ENCODE results near the gene CUBN.

DNA sequence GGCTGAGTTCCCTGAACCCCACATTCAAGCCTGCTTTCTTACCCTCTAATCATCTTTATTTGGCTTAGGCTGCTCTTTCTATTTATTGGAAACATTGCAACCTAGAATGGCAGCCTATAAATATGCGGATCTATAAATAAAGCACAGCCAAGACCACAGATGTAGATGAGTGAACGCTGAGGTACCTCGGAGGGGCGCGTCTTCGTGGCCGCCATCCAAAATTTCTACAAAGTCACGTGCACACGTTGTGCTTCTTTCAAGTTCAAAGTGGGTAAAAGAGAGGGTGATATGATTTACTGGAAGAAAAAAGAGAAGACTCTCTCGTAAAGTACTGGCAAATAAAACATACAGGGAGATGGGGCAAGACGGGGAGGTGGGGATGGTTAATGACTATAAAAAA is 179.8 kb downstream of the CUBN start:
- no peak for TF ChIP-seq POLR2A (IDR thresholded peaks at IDR 0.05)
- TF ChIP-seq, protein P1, sequence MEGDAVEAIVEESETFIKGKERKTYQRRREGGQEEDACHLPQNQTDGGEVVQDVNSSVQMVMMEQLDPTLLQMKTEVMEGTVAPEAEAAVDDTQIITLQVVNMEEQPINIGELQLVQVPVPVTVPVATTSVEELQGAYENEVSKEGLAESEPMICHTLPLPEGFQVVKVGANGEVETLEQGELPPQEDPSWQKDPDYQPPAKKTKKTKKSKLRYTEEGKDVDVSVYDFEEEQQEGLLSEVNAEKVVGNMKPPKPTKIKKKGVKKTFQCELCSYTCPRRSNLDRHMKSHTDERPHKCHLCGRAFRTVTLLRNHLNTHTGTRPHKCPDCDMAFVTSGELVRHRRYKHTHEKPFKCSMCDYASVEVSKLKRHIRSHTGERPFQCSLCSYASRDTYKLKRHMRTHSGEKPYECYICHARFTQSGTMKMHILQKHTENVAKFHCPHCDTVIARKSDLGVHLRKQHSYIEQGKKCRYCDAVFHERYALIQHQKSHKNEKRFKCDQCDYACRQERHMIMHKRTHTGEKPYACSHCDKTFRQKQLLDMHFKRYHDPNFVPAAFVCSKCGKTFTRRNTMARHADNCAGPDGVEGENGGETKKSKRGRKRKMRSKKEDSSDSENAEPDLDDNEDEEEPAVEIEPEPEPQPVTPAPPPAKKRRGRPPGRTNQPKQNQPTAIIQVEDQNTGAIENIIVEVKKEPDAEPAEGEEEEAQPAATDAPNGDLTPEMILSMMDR (IDR thresholded peaks at IDR 0.05 in 4 of 5, conservative IDR thresholded peaks at IDR 0.05 in 1 of 5) = no peak

Data from gastrocnemius medialis (tissue), 4 donors.